ENCODE results near the gene SPACA7.
"Not testable (repeated sequence)": the region's sequence is repeated elsewhere in the genome, so short reads cannot be mapped to it uniquely, and the experiment has no call there.

The SPACA7 gene

DNA sequence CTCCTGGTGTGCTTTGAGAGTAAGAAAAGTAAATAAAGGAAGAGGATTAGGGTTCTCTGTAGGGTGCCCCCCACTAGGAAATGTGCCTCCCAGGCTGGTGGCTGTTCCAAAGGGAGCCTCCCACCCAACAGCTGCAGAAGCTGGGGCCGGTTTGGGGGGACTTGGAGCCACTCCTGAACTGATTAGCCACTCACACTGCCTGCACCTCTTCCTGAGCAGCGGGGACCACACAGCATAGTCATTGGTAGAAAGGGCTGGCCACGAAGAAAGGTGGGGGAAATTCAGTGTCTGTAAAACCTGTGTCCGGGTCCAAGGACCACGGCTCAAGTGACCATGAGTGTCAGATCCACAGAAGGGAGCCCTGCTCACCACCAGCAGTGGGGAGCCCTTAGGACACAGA lies 55.6 kb downstream of the SPACA7 start:
- DNase-seq: no peak

DNA sequence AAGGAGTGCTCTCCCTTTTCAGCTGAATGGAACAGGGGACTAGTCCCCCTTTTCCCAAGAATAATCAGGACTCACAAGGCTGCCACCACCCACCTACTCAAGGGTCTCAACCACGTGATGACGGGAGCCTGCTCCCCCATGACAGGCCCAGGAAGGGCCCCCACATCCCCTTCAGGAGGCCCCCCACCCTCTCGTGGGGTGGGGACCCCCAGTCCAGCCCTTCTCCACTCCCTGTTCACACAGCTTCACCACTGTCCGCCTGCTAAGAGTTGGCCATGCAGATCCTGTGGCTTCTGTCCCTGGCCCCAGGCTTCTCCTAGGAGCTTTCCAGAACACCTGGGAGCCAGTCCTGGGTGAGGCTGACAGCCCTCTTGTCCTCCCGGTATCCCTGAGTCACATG lies 56.6 kb downstream of the SPACA7 start:
- DNase-seq: not testable (repeated sequence)

GRCh38 chr13:112433517-112433916 lies 57.4 kb downstream of the SPACA7 start:
- not testable (repeated sequence) for DNase-seq

DNA sequence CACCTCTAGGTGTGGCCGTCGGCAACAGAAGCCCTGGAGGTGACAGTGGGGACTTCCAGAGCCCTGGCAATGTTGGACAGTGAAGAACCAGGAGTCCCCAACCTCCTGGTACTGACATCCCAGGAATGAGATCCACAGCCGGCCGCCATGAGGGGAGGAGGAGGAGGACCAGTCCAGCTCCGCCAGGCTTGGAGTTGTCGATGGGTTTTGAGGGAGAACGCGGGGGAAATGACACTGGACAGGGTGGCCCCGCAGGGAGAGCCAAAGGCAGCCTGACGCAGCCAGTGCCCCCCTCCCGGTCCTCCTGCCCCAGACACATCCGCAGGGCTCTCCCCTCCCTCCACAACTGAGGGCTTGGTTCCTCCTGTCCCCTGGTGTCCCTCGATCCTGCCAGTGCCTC lies 57.9 kb downstream of the SPACA7 start:
- DNase-seq: no peak

DNA sequence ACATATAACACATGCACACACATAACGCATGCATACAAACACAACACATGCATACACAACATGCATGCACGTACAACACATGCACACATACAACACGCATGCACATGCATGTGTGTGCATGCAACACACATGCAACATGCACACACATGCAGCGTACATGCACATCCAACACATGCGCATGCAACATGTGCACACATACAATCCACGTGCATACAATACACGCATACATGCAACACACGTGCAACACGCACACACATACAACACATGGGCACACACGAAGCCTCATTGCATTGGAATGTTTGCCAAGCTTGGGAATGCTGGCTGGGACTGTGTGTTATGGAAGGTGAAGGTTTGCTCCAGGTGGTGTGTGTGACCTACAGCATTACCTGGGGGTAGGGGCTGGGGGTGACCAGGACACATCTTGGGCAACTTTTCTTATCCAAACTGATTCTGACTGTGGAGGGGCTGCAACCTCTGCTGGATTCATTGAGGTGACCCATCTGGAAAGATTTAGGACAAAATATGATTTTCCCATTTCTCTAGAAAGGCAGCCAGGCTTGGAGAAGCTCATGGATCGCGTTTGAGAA lies 58.9 kb downstream of the SPACA7 start:
- no peak for DNase-seq

DNA sequence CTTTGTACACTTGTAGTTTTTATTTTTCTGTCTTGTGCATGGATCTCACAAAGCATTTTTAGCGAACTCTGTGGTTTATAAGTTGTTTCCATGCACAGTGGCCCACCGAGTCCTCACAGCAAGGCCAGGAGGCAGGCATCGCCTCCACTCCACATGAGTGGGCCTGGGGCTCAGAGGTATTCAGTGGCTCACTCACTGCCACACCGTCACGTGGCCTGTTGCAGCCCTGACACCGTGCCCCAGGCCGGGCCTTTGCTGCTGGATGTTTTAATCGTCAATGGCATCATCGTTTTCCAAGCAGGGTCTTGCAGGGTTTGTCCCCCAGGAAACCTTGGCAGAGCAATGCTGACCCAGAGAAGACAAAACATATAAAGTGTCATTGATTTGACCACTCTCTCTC lies 59.8 kb downstream of the SPACA7 start:
- DNase-seq: no peak

DNA sequence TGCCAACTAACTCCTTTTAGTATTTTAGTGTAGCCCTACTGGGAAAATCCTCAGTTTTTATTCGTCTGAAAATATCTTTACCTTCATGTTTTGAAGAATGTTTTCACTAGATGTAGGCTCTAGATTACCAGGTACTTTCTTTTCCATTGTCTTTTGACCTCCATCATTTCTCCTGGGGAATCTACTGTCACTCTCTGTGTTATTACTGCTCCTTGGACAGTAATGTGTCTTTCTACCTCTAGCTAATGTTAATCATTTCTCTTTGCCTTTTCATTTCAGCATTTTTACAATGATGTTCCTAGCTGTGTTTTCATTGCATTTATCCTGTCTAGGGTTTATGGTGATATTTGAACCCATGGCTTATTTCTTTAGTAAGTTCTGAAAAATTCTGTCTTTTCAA lies 61.9 kb downstream of the SPACA7 start:
- DNase-seq: no peak

DNA sequence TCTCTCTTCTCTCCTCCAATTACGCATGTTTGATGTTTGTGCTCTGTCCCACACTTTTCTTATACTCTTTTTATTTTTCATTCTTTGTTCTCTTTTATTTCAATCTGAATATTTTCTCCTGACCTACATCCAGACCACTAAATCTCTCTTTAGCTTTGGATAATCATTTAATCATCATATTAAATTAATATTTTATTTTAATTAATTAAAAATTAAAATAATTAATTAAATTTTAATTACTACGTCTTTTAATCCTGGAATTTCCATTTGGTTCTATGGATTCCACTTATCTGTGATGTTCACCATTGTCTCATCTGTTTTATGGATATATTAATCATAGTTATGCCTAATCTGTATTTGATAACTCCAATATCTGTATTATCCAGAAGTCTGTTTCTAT lies 62.4 kb downstream of the SPACA7 start:
- no peak for DNase-seq

GRCh38 chr13:112441226-112441625 lies 65.1 kb downstream of the SPACA7 start:
- DNase-seq: no peak

GRCh38 chr13:112441779-112442310 lies 65.7 kb downstream of the SPACA7 start:
- DNase-seq: no peak

DNA sequence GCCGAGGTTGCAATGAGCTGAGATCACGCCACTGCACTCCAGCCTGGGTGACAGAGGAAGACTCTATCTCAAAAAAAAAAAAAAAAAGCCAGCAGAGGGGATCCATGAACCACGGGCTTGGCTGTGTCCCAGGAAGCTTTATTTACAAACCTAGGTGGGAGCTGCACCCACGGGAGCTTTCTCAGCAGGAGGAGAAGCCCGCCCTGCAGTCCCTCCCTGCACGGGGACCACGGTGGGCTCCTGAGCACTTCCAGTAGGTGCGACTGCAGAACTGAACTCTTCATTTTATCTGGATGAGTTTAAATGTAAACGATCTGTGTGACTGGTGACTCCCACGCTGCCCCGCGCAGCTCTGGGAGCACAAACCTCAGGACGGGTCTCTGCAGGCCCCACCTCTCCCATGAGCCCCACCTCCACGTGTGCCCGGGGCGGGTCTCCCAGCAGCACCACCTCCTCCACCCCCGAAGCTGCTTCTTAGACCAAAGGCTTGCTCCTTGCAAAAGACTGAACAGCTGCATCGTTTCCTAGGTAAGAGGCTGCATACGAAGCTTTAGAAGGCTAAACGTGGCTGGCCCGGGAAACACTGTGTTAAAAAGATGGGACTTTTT lies 66.4 kb downstream of the SPACA7 start:
- DNase-seq: no peak

DNA sequence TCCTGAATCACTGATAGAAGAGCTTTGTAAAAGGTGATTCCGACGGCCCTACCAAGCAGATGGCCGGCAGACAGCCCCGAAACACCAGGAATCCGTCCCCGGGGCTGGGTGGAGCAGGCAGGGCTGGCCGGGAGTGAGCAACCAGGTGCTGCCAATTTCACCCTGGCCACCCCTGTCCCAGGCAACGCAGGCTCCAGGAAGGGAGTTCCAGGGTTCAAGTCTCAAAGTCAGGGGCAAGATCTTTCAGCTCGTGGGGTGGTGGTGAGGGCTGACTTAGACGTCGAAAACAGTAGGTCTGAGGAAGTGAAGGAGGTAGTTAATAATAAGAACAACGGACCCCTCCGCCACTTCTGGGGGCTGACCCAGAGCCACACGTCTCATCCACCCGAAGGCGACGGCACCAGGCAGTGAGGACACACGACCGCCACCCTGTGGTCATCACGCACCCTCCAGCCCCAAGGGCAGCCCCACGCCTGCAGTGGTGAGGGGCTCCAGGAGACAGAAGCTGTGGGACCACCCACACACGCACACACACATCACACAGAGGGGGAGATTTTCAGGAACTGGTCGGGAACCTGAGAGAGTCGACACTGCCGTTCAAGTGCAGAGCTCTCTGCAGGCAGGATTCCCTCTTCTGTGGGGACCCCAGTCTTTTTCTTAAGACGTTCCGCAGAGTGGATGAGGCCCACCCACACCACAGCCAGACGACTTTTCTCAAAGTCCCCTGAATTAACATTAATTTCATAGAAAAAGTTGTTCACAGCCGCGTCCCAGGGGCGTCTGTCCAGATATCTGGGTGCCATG lies 67.2 kb downstream of the SPACA7 start:
- DNase-seq: no peak

- DNase-seq: peak in 1 of 2 donors; percentile 14
These were observed 67.8 kb downstream of the SPACA7 start for GRCh38 chr13:112443995-112444311.

- DNase-seq: no peak
These were observed 68.6 kb downstream of the SPACA7 start for GRCh38 chr13:112444416-112445399.

- DNase-seq: no peak
These were observed 69.5 kb downstream of the SPACA7 start for GRCh38 chr13:112445411-112446271.

DNA sequence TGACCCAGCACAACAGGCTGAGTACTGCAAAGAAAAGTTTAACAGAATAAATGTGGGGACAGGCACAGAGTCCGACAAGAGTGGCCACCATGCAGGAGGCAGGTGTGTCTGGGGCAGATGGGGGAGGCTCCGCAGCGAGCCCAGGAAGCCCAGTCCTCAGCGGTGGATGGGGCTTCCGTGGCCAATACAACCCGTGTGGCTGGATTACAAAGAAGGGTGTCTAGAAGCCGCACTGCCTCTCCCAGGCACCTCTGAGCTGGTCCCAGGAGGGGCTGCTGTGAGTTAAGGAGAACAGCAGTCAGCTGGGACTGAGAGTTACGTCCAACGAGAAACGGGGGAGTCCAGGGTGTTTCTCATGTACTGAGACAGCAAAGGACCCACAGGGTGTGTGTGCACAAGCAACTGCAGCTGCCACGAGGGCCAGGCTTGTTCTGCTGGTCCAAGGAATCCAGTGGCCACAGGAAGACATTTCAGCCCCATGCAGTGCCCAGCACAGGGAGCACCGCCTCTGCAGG lies 70.2 kb downstream of the SPACA7 start:
- no peak for DNase-seq

GRCh38 chr13:112446867-112447266 lies 70.7 kb downstream of the SPACA7 start:
- no peak for DNase-seq

- DNase-seq: no peak
These were observed 71.2 kb downstream of the SPACA7 start for GRCh38 chr13:112447306-112447705.

DNA sequence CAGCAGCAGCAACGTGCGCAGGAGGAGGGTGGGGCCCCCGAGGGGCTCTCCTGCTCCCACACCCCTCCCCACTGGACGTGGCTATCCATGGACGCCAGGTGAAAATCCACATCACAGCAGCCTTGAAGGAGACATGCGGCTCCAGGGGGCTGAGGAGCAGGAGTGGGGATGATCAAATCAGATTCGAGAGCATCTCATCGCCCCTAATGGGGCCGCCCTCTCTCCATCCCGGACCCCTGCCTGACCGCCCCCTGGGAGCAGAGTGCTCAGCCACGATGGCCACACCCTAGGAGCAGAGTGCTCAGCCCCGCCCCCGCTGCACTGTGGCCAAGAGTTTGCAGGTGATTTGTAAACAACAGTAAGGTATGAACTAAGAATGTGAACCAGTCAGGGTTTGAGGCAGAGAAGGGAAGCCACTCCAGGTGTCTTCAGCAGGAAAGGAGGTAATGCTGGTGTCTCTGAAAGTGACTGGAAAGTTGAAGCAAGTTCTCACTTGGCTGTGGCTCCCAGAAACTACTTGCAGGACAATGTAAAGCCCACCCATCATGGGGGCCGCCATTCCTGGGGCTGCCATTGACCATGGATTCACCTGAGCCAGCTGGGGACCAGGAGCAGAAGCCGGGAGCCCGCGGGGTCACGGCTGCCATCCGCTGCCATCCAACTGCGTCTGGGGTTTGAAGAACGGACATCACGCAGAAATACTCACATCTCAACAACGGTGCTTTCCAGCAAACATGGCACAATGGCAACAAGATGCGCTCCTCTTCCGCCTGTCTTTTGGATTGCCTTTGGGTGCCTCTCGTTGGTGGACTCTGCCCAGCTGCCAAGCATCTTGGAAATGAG lies 71.8 kb downstream of the SPACA7 start:
- DNase-seq: no peak
